Activated T-cell treated with anti-CD3 and anti-CD28 coated beads, Interleukin-2, amount 50 U/mL, for 72 hours (primary cell): Measurements from ENCODE around the gene KIAA0753. TPM values are rescaled to one million over a fixed set of nuclear protein-coding genes. Genes with fewer than 3 reads are reported as not detected.

Source experiments
- ATAC-seq, 2 donors: fragments of 150-1000 bp; cut with Tn5 transposase; replicated peaks in 1 of 2; 2 replicates each; pipeline ENCODE4 v1.10.0; 2021; ENCODE audit warnings: moderate library complexity in 2 of 2, mild to moderate bottlenecking in 1 of 2
- DNase-seq, 2 donors: peaks; one replicate each; pipeline ENCODE4 v3.0.0; 2021 to 2022; ENCODE audit warnings: mixed read lengths in 1 of 2
- H3K27ac Mint-ChIP-seq: one replicate; pipeline ENCODE4 v1.8.0; 2022; ENCODE audit warnings: mild to moderate bottlenecking, moderate library complexity, mixed read lengths
- H3K27me3 Mint-ChIP-seq: one replicate; pipeline ENCODE4 v1.8.0; 2022; ENCODE audit warnings: low read depth, mixed read lengths
- H3K36me3 Mint-ChIP-seq, 2 donors: one replicate each; pipeline ENCODE4 v1.8.0; 2022; ENCODE audit warnings: mixed read lengths in 2 of 2, mild to moderate bottlenecking in 1 of 2; ENCODE audit not compliant: insufficient read depth in 2 of 2
- H3K4me1 Mint-ChIP-seq: one replicate; pipeline ENCODE4 v1.8.0; 2022; ENCODE audit warnings: low read depth, mixed read lengths
- H3K4me3 Mint-ChIP-seq, 2 donors: one replicate each; pipeline ENCODE4 v1.8.0; 2022; ENCODE audit warnings: mild to moderate bottlenecking in 2 of 2, mixed read lengths in 2 of 2, moderate library complexity in 2 of 2
- H3K9me3 Mint-ChIP-seq, 2 donors: one replicate each; pipeline ENCODE4 v1.8.0; 2022; ENCODE audit warnings: mixed read lengths in 2 of 2
- total RNA-seq, 2 donors: library from RNA; stranded (reverse); gene quantifications; one replicate each; pipeline ENCODE4 v1.2.3, GENCODE V29; 2022

The KIAA0753 gene
- total RNA-seq, 2 donors from 2014 or later, result 14.0 to 18.4 TPM

GRCh38 chr17:6534846-6535514, 105.5 kb downstream of the KIAA0753 start:
- H3K4me3 Mint-ChIP-seq, result no peak overlapping the region
- H3K4me1 Mint-ChIP-seq, result no peaks in the 10 kb centered on the region
- no peak overlapping the region for H3K27ac Mint-ChIP-seq
- ATAC-seq (no peak), DNase-seq (no peak)
- no peaks in the 10 kb centered on the region for H3K36me3 Mint-ChIP-seq
- H3K9me3 Mint-ChIP-seq, result no peaks in the 10 kb centered on the region
- no peaks in the 10 kb centered on the region for H3K27me3 Mint-ChIP-seq

- Mint-ChIP-seq H3K4me1 (no peaks in the 10 kb centered on the region), H3K27ac (no peak overlapping the region), H3K4me3 (no peak overlapping the region), H3K27me3 (peaks cover 7% of the 10 kb centered on the region), H3K36me3 (no peaks in the 10 kb centered on the region), H3K9me3 (no peaks in the 10 kb centered on the region)
- DNase-seq (no peak), ATAC-seq (no peak)
Observed at GRCh38 chr17:6532441-6532885, 108.0 kb downstream of the KIAA0753 start.

- H3K4me1 Mint-ChIP-seq, result no peaks in the 10 kb centered on the region
- H3K27me3 Mint-ChIP-seq, result peaks cover 7% of the 10 kb centered on the region
- ATAC-seq, result no peak
- no peaks in the 10 kb centered on the region for H3K36me3 Mint-ChIP-seq
- H3K4me3 Mint-ChIP-seq, result no peak overlapping the region
- no peak for DNase-seq
- H3K27ac Mint-ChIP-seq, result no peak overlapping the region
- no peaks in the 10 kb centered on the region for H3K9me3 Mint-ChIP-seq
Observed at GRCh38 chr17:6531575-6531974, 108.9 kb downstream of the KIAA0753 start.

DNA sequence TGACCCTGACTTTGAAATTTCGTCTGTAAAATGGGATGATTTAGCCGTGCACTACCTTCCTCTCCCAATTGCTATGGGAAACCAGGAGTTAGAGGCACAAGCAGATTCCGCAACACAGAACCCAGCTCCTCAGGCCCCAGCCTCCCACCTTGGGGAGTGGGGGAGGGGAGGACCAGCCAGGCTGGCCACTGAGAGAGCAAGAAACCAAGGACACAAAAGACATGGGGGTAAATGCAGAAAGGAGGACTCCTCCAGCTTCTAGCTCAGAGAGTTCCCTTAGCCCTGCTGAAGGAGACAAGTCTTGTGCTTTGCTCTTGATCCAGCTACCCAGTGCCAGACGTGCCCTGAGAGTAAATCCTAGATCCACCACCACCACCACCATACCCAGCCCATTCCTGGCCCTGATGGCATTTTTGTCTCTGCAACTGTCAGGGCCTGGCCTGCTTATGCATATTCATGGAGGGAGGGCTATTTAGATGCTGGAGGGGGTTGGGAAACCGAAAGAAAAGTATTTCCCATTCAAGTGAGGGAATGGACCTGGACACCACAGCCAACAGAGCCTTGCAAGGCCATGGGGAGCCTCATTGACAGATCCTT, 110.1 kb downstream of the KIAA0753 start:
- no peaks in the 10 kb centered on the region for H3K4me1 Mint-ChIP-seq
- ATAC-seq, result no peak
- H3K4me3 Mint-ChIP-seq, result no peak overlapping the region
- H3K36me3 Mint-ChIP-seq, result no peaks in the 10 kb centered on the region
- H3K9me3 Mint-ChIP-seq, result no peaks in the 10 kb centered on the region
- no peak for DNase-seq
- H3K27ac Mint-ChIP-seq, result no peak overlapping the region
- H3K27me3 Mint-ChIP-seq, result peaks cover 7% of the 10 kb centered on the region

DNA sequence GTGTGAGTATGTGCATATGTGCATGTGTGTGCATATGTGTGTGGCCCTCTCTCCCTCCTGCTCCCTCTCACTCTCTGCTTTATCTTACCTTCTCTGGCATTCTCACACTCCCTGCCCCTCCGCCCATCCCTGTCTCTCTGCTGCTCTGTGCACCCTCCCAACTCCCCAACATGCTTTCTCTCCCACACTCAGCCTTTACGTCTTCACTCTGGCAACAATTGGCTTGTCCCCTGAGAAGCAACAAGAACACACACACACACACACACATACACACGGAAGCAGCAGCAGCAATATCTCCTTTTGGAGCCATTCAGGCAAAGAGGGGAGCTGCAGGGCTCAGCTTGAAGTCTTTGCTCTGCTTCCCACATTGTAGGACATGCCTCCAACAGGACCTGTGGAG, 112.0 kb downstream of the KIAA0753 start:
- no peaks in the 10 kb centered on the region for H3K4me1 Mint-ChIP-seq
- no peak overlapping the region for H3K4me3 Mint-ChIP-seq
- DNase-seq, result no peak
- ATAC-seq, result no peak
- H3K9me3 Mint-ChIP-seq, result no peaks in the 10 kb centered on the region
- H3K27ac Mint-ChIP-seq, result no peak overlapping the region
- H3K27me3 Mint-ChIP-seq, result peaks cover 7% of the 10 kb centered on the region
- no peaks in the 10 kb centered on the region for H3K36me3 Mint-ChIP-seq

Other genes with a start within 250 kb of the KIAA0753 start
- gene AIPL1, start 205.6 kb downstream of the KIAA0753 start, total RNA-seq, result not detected
- 1 to 10 TPM; 6.6 to 7.3 TPM for gene PIMREG, start 196.3 kb downstream of the KIAA0753 start, total RNA-seq
- under 1 TPM; 0.70 to 0.81 TPM for gene PITPNM3, start 84.2 kb downstream of the KIAA0753 start, total RNA-seq
- gene TXNDC17, start 349 bp upstream of the KIAA0753 start, total RNA-seq, result 10 to 100 TPM; 35.2 to 46.2 TPM
- 1 to 10 TPM; 7.3 to 8.8 TPM for gene MED31, start 10.9 kb upstream of the KIAA0753 start, total RNA-seq
- 1 to 10 TPM; 1.8 to 2.9 TPM for gene C17orf100, start 11.1 kb upstream of the KIAA0753 start, total RNA-seq
- gene SLC13A5, start 72.7 kb upstream of the KIAA0753 start, total RNA-seq, result under 1 TPM in 1 of 2 donors, not detected in 1; 0.22 TPM
- 10 to 100 TPM; 19.1 to 31.1 TPM for gene XAF1, start 115.3 kb upstream of the KIAA0753 start, total RNA-seq
- gene FBXO39, start 135.5 kb upstream of the KIAA0753 start, total RNA-seq, result 1 to 10 TPM in 1 of 2 donors, not detected in 1; 1.0 TPM
- gene TEKT1, start 191.0 kb upstream of the KIAA0753 start, total RNA-seq, result not detected